IPS-18a (cell line): ENCODE measurements around the gene RCAN2.

Source experiments
- H3K27ac ChIP-seq: one replicate; pipeline ENCODE4 v1.5.1; 2013; ENCODE audit warnings: low read length
- H3K27me3 ChIP-seq: one replicate; pipeline ENCODE4 v1.6.1; 2013; ENCODE audit warnings: mild to moderate bottlenecking, low read length; ENCODE audit not compliant: control insufficient read depth, insufficient read depth
- H3K36me3 ChIP-seq: one replicate; pipeline ENCODE4 v1.6.1; 2013; ENCODE audit warnings: low read depth, low read length; ENCODE audit not compliant: control insufficient read depth
- H3K4me1 ChIP-seq: one replicate; pipeline ENCODE4 v1.6.1; 2013; ENCODE audit warnings: low read depth, low read length; ENCODE audit not compliant: control insufficient read depth
- H3K4me3 ChIP-seq: one replicate; pipeline ENCODE4 v1.5.1; 2013; ENCODE audit warnings: low read length
- H3K9ac ChIP-seq: one replicate; pipeline ENCODE4 v1.6.1; 2013; ENCODE audit warnings: mild to moderate bottlenecking, low read length, moderate library complexity
- H3K9me3 ChIP-seq: one replicate; pipeline ENCODE4 v1.6.1; 2013; ENCODE audit warnings: low read depth, low read length; ENCODE audit not compliant: control insufficient read depth

RCAN2 gene

GRCh38 chr6:46189726-46190125 is 301.5 kb downstream of the RCAN2 start:
- Histone ChIP-seq H3K4me3 (no peak overlapping the region), H3K27ac (no peak overlapping the region), H3K27me3 (no peaks in the 10 kb centered on the region), H3K9ac (no peak overlapping the region), H3K9me3 (no peaks in the 10 kb centered on the region), H3K36me3 (no peaks in the 10 kb centered on the region), H3K4me1 (no peaks in the 10 kb centered on the region)

- no peak overlapping the region for H3K4me3 ChIP-seq
- H3K9me3 ChIP-seq, result no peaks in the 10 kb centered on the region
- no peaks in the 10 kb centered on the region for H3K4me1 ChIP-seq
- no peak overlapping the region for H3K27ac ChIP-seq
- no peak overlapping the region for H3K9ac ChIP-seq
- no peaks in the 10 kb centered on the region for H3K36me3 ChIP-seq
- no peaks in the 10 kb centered on the region for H3K27me3 ChIP-seq
Observed at GRCh38 chr6:46186583-46186982, 304.7 kb downstream of the RCAN2 start.

GRCh38 chr6:46184114-46184513 is 307.1 kb downstream of the RCAN2 start:
- Histone ChIP-seq H3K36me3 (no peaks in the 10 kb centered on the region), H3K9me3 (no peaks in the 10 kb centered on the region), H3K27ac (no peak overlapping the region)

GRCh38 chr6:46175976-46176375 is 315.3 kb downstream of the RCAN2 start:
- no peak overlapping the region for H3K9ac ChIP-seq
- H3K9me3 ChIP-seq, result no peaks in the 10 kb centered on the region
- H3K27me3 ChIP-seq, result no peaks in the 10 kb centered on the region
- H3K36me3 ChIP-seq, result no peaks in the 10 kb centered on the region
- no peak overlapping the region for H3K27ac ChIP-seq
- no peaks in the 10 kb centered on the region for H3K4me1 ChIP-seq
- H3K4me3 ChIP-seq, result no peak overlapping the region

More at GRCh38 chr6:46184114-46184513, 307.1 kb downstream of the RCAN2 start:
- Histone ChIP-seq H3K4me3 (no peak overlapping the region), H3K9ac (no peak overlapping the region), H3K4me1 (no peaks in the 10 kb centered on the region), H3K27me3 (no peaks in the 10 kb centered on the region)

GRCh38 chr6:46175446-46175845 is 315.8 kb downstream of the RCAN2 start:
- H3K27me3 ChIP-seq, result no peaks in the 10 kb centered on the region
- H3K4me3 ChIP-seq, result no peak overlapping the region
- no peaks in the 10 kb centered on the region for H3K9me3 ChIP-seq
- no peak overlapping the region for H3K27ac ChIP-seq
- H3K4me1 ChIP-seq, result no peaks in the 10 kb centered on the region
- H3K9ac ChIP-seq, result no peak overlapping the region
- H3K36me3 ChIP-seq, result no peaks in the 10 kb centered on the region

- Histone ChIP-seq H3K4me1 (no peaks in the 10 kb centered on the region), H3K9ac (no peak overlapping the region), H3K36me3 (no peaks in the 10 kb centered on the region), H3K9me3 (no peaks in the 10 kb centered on the region), H3K4me3 (no peak overlapping the region), H3K27me3 (no peaks in the 10 kb centered on the region), H3K27ac (no peak overlapping the region)
Observed at GRCh38 chr6:46174904-46175303, 316.3 kb downstream of the RCAN2 start.

- no peaks in the 10 kb centered on the region for H3K9me3 ChIP-seq
- H3K27me3 ChIP-seq, result no peaks in the 10 kb centered on the region
- no peak overlapping the region for H3K4me3 ChIP-seq
- H3K9ac ChIP-seq, result no peak overlapping the region
- no peaks in the 10 kb centered on the region for H3K4me1 ChIP-seq
- no peak overlapping the region for H3K27ac ChIP-seq
- no peaks in the 10 kb centered on the region for H3K36me3 ChIP-seq
Observed at GRCh38 chr6:46172176-46172575, 319.1 kb downstream of the RCAN2 start.
